ENCODE data around the gene C6orf62.
"Not testable (repeated sequence)": the region's sequence is repeated elsewhere in the genome, so short reads cannot be mapped to it uniquely, and the experiment has no call there.

DNA sequence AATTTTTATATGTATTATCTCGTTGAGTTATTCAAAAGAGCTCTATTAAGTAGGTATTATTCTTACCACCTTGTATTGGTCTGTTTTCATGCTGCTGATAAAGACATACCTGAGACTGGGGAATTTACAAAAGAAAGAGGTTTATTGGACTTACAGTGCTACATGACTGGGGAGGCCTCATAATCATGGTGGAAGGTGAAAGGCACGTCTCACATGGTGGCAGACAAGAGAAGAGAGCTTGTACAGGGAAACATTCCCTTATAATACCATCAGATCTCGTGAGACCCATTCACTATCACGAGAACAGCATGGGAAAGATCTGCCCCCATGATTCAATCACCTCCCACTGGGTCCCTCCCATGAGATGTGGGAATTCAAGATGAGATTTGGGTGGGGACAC, 35.4 kb upstream of the C6orf62 start:
- TF ChIP-seq, protein P1, sequence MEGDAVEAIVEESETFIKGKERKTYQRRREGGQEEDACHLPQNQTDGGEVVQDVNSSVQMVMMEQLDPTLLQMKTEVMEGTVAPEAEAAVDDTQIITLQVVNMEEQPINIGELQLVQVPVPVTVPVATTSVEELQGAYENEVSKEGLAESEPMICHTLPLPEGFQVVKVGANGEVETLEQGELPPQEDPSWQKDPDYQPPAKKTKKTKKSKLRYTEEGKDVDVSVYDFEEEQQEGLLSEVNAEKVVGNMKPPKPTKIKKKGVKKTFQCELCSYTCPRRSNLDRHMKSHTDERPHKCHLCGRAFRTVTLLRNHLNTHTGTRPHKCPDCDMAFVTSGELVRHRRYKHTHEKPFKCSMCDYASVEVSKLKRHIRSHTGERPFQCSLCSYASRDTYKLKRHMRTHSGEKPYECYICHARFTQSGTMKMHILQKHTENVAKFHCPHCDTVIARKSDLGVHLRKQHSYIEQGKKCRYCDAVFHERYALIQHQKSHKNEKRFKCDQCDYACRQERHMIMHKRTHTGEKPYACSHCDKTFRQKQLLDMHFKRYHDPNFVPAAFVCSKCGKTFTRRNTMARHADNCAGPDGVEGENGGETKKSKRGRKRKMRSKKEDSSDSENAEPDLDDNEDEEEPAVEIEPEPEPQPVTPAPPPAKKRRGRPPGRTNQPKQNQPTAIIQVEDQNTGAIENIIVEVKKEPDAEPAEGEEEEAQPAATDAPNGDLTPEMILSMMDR (conservative IDR thresholded peaks at IDR 0.05), result not testable (repeated sequence)
- TF ChIP-seq EZH2 (IDR thresholded peaks at IDR 0.05; ENCODE audit: low read depth), result not testable (repeated sequence)

Data from PC-9 (cell line).